B cell (primary cell): ENCODE measurements around the gene ATAD2B. TPM values are rescaled to one million over a fixed set of nuclear protein-coding genes. Genes with fewer than 3 reads are reported as not detected.

ENCODE experiments used
- ATAC-seq: fragments of 200-7000 bp; cut with Tn5 transposase; one replicate; pipeline ENCODE4 v1.10.0; 2021; ENCODE audit warnings: low read depth, mild to moderate bottlenecking, moderate number of reproducible peaks, moderate library complexity
- CTCF ChIA-PET: fragments of 350-600 bp; sonication (Branson Sonifier 250); formaldehyde crosslinking; loops from one replicate; lab custom pipeline; 2021; ENCODE audit warnings: antibody characterized with exemption, inconsistent platforms; lab: Charles Lee
- POLR2A ChIA-PET: fragments of 350-600 bp; sonication (Branson Sonifier 250); formaldehyde crosslinking; loops from one replicate; lab custom pipeline; 2021; ENCODE audit warnings: antibody characterized with exemption; lab: Charles Lee
- DNase-seq: peaks from one replicate; pipeline ENCODE4 v3.0.0; 2013
- H2AFZ ChIP-seq: 2 replicates; pipeline ENCODE4 v1.6.1; 2012; ENCODE audit warnings: mild to moderate bottlenecking, low read depth, low read length; ENCODE audit not compliant: insufficient read depth, poor library complexity, severe bottlenecking
- H3K27ac ChIP-seq, 2 donors: 1 replicate in 1 of 2; 2 replicates in 1 of 2; pipeline ENCODE4 v1.5.1; 2012 to 2013; ENCODE audit warnings: low read length in 2 of 2, mild to moderate bottlenecking in 2 of 2, moderate library complexity in 1 of 2
- H3K27me3 ChIP-seq, 4 experiments: fragments of 200-600 bp in 1 of 4; sonication (generic) in 1 of 4; replicated peaks in 1 of 4; 1 replicate in 2 of 4; 2 replicates in 2 of 4; pipeline versions ENCODE4 v1.6.1 to v1.7.0; 2013 to 2016; ENCODE audit warnings: low read length in 3 of 4, mild to moderate bottlenecking in 2 of 4, mixed read lengths in 1 of 4, moderate library complexity in 1 of 4; ENCODE audit not compliant: insufficient read depth in 4 of 4, control insufficient read depth in 3 of 4; ENCODE audit errors: control extremely low read depth in 1 of 4
- H3K36me3 ChIP-seq, 2 experiments: replicated peaks in 1 of 2; 1 replicate in 1 of 2; 2 replicates in 1 of 2; pipeline versions ENCODE4 v1.6.1 to v1.7.1; 2013; ENCODE audit warnings: low read length in 1 of 2; ENCODE audit not compliant: insufficient read depth in 2 of 2, control insufficient read depth in 1 of 2; ENCODE audit errors: control extremely low read depth in 1 of 2, extremely low read depth in 1 of 2
- H3K4me1 ChIP-seq, 2 donors: fragments of 200-600 bp in 1 of 2; sonication (generic) in 1 of 2; 1 replicate in 1 of 2; 2 replicates in 1 of 2; pipeline versions ENCODE4 v1.5.1 to v1.6.1; 2013 to 2017; ENCODE audit warnings: low read length in 2 of 2; ENCODE audit not compliant: control insufficient read depth in 2 of 2, insufficient read depth in 2 of 2
- H3K4me2 ChIP-seq: replicated peaks from 2 replicates; pipeline ENCODE3; 2012; ENCODE audit warnings: mild to moderate bottlenecking, low read depth, low read length; ENCODE audit not compliant: poor library complexity, severe bottlenecking
- H3K4me3 ChIP-seq, 5 experiments: fragments of 200-600 bp in 1 of 5; sonication (generic) in 1 of 5; 1 replicate in 3 of 5; 2 replicates in 2 of 5; pipeline versions ENCODE4 v1.5.1 to v1.7.0; 2011 to 2016; ENCODE audit warnings: low read length in 4 of 5, mild to moderate bottlenecking in 4 of 5, low read depth in 2 of 5, control low read depth in 1 of 5, moderate library complexity in 1 of 5; ENCODE audit not compliant: insufficient read depth in 1 of 5; ENCODE audit errors: control extremely low read depth in 1 of 5, extremely low read depth in 1 of 5
- H3K79me2 ChIP-seq: fragments of 200-600 bp; sonication (generic); one replicate; pipeline ENCODE4 v1.6.0; 2016; ENCODE audit warnings: low read length; ENCODE audit not compliant: control insufficient read depth, insufficient read depth
- H3K9ac ChIP-seq: fragments of 200-600 bp; sonication (generic); 2 replicates; pipeline ENCODE4 v1.6.1; 2017; ENCODE audit warnings: mild to moderate bottlenecking, low read length, moderate library complexity
- H3K9me3 ChIP-seq, 3 donors: one replicate each; pipeline versions ENCODE4 v1.6.1 to v1.7.1; 2013; ENCODE audit warnings: low read length in 2 of 3; ENCODE audit not compliant: control insufficient read depth in 2 of 3, insufficient read depth in 1 of 3; ENCODE audit errors: control extremely low read depth in 1 of 3
- H4K20me1 ChIP-seq: 2 replicates; pipeline ENCODE4 v1.6.0; 2012; ENCODE audit warnings: mild to moderate bottlenecking, low read length; ENCODE audit not compliant: insufficient read depth, control insufficient read depth, poor library complexity, severe bottlenecking
- H3K27ac Mint-ChIP-seq: one replicate; pipeline ENCODE4 v1.8.0; 2021; ENCODE audit warnings: mixed read lengths
- H3K27me3 Mint-ChIP-seq: one replicate; pipeline ENCODE4 v1.8.0; 2021; ENCODE audit warnings: mixed read lengths
- H3K4me1 Mint-ChIP-seq: one replicate; pipeline ENCODE4 v1.8.0; 2021; ENCODE audit warnings: mixed read lengths
- H3K4me3 Mint-ChIP-seq: one replicate; pipeline ENCODE4 v1.8.0; 2021; ENCODE audit warnings: mixed read lengths
- H3K9me3 Mint-ChIP-seq: one replicate; pipeline ENCODE4 v1.8.0; 2022; ENCODE audit warnings: mixed read lengths; ENCODE audit not compliant: insufficient read depth
- CTCF ChIP-seq: fragments of 200-600 bp; IDR thresholded peaks from one replicate; pipeline ENCODE4 v1.8.0; 2022; ENCODE audit warnings: antibody characterized with exemption, mild to moderate bottlenecking
- EZH2 ChIP-seq: IDR thresholded peaks from 2 replicates; pipeline ENCODE4 v1.6.1; 2012; ENCODE audit warnings: borderline replicate concordance, low read depth, mild to moderate bottlenecking, moderate library complexity, low read length; ENCODE audit not compliant: insufficient read depth, poor library complexity, severe bottlenecking
- WGBS: methylation state at CpG from one replicate; pipeline ENCODE4 v1.1.5; 2013; ENCODE audit warnings: missing lambda C conversion rate; ENCODE audit not compliant: insufficient coverage; 5-methylcytosine and 5-hydroxymethylcytosine counted together
- intact Hi-C: fragments of 100-400 bp; cut with micrococcal nuclease; formaldehyde crosslinking; loops from one replicate; pipeline ENCODE4 v1.10.0; 2022
- polyA plus RNA-seq: library from polyadenylated mRNA; depleted of rRNA; stranded (reverse); fragments of >200 nt; gene quantifications from 2 replicates; pipeline ENCODE4 v1.2.3, GENCODE V29; 2012
- total RNA-seq, 2 donors: library from RNA; stranded (reverse); fragments of 120-200 nt in 1 of 2; gene quantifications; 1 replicate in 1 of 2; 2 replicates in 1 of 2; pipeline versions ENCODE4 v1.2.3 to v1.2.4, GENCODE V29; 2013 to 2022

Gene ATAD2B
- total and polyA plus RNA-seq, 2 donors (not counting 1 experiment from before 2014, with no cell fraction given): 5.1 to 90.8 TPM

GRCh38 chr2:23705771-23706612 lies 220.9 kb downstream of the ATAD2B start:
- H2AFZ ChIP-seq: no peak overlapping the region
- CTCF ChIA-PET: no interaction called here
- Mint-ChIP-seq H3K27me3 (no peaks in the 10 kb centered on the region), H3K9me3 (no peaks in the 10 kb centered on the region), H3K4me3 (no peak overlapping the region), H3K27ac (no peak overlapping the region), H3K4me1 (no peaks in the 10 kb centered on the region)
- intact Hi-C loops: no loop called here
- TF ChIP-seq EZH2 (no peak), CTCF (no peak)
- DNase-seq: no peak
- H3K36me3 ChIP-seq: peaks cover 0 to 20% of the 10 kb centered on the region in 2 experiments
- no peaks in the 10 kb centered on the region for H3K27me3 ChIP-seq
- POLR2A ChIA-PET: no interaction called here
- H3K9ac ChIP-seq: no peak overlapping the region
- H3K4me2 ChIP-seq: no peak overlapping the region
- ATAC-seq: no peak
- H3K4me3 ChIP-seq: no peak overlapping the region
- WGBS: 97% methylated on average over 14 of the region's 18 CpGs
- H4K20me1 ChIP-seq: no peaks in the 10 kb centered on the region
- H3K79me2 ChIP-seq: no peaks in the 10 kb centered on the region
- no peak overlapping the region for H3K27ac ChIP-seq
- H3K9me3 ChIP-seq: no peaks in the 10 kb centered on the region
- no peaks in the 10 kb centered on the region for H3K4me1 ChIP-seq

GRCh38 chr2:23703583-23704385 lies 223.1 kb downstream of the ATAD2B start:
- no peak overlapping the region for H3K27ac Mint-ChIP-seq
- POLR2A ChIA-PET: no interaction called here
- Histone ChIP-seq H4K20me1 (no peaks in the 10 kb centered on the region), H3K79me2 (no peaks in the 10 kb centered on the region), H3K27me3 (no peaks in the 10 kb centered on the region), H3K36me3 (peaks cover 0 to 20% of the 10 kb centered on the region in 2 experiments), H3K4me2 (no peak overlapping the region), H3K4me1 (no peaks in the 10 kb centered on the region), H3K4me3 (no peak overlapping the region), H2AFZ (no peak overlapping the region), H3K9me3 (no peaks in the 10 kb centered on the region), H3K9ac (no peak overlapping the region), H3K27ac (no peak overlapping the region)
- DNase-seq (no peak), ATAC-seq (no peak)
- TF ChIP-seq CTCF (no peak), EZH2 (no peak)
- H3K4me3 Mint-ChIP-seq: no peak overlapping the region
- intact Hi-C loops: no loop called here
- 94% methylated on average over 10 of the region's 16 CpGs for WGBS
- H3K4me1 Mint-ChIP-seq: no peaks in the 10 kb centered on the region
- peaks cover 4% of the 10 kb centered on the region for H3K9me3 Mint-ChIP-seq
- CTCF ChIA-PET: no interaction called here
- H3K27me3 Mint-ChIP-seq: no peaks in the 10 kb centered on the region
